Duodenal mucosa (tissue), 2 donors: ENCODE measurements around the gene PF4V1.

ENCODE experiments used
- H3K27ac ChIP-seq: one replicate; pipeline ENCODE4 v1.7.0; 2013; ENCODE audit warnings: low read depth, low read length
- H3K27me3 ChIP-seq, 2 donors: one replicate each; pipeline ENCODE4 v1.7.0; 2013; ENCODE audit warnings: low read length in 2 of 2, control low read depth in 1 of 2; ENCODE audit not compliant: insufficient read depth in 2 of 2, control insufficient read depth in 1 of 2
- H3K36me3 ChIP-seq, 2 donors: one replicate each; pipeline ENCODE4 v1.7.0; 2013; ENCODE audit warnings: low read length in 2 of 2, control low read depth in 1 of 2; ENCODE audit not compliant: insufficient read depth in 2 of 2, control insufficient read depth in 1 of 2
- H3K4me1 ChIP-seq, 2 donors: one replicate each; pipeline ENCODE4 v1.7.0; 2013; ENCODE audit warnings: low read length in 2 of 2, control low read depth in 1 of 2; ENCODE audit not compliant: insufficient read depth in 2 of 2, control insufficient read depth in 1 of 2
- H3K4me3 ChIP-seq, 2 donors: one replicate each; pipeline ENCODE4 v1.7.0; 2013; ENCODE audit warnings: low read length in 2 of 2, low read depth in 1 of 2
- H3K9ac ChIP-seq, 2 donors: one replicate each; pipeline ENCODE4 v1.7.0; 2013; ENCODE audit warnings: low read length in 2 of 2, low read depth in 1 of 2
- H3K9me3 ChIP-seq, 2 donors: one replicate each; pipeline ENCODE4 v1.7.0; 2013; ENCODE audit warnings: low read length in 2 of 2, control low read depth in 1 of 2; ENCODE audit not compliant: control insufficient read depth in 1 of 2

PF4V1 gene

GRCh38 chr4:73844345-73844744 lies 8.8 kb upstream of the PF4V1 start:
- Histone ChIP-seq H3K36me3 (no peaks in the 10 kb centered on the region), H3K9ac (no peak overlapping the region), H3K9me3 (no peaks in the 10 kb centered on the region), H3K27ac (no peak overlapping the region), H3K4me3 (no peak overlapping the region), H3K27me3 (no peaks in the 10 kb centered on the region), H3K4me1 (no peaks in the 10 kb centered on the region)

GRCh38 chr4:73844806-73845205 lies 8.3 kb upstream of the PF4V1 start:
- H3K4me3 ChIP-seq = no peak overlapping the region
- H3K36me3 ChIP-seq = no peaks in the 10 kb centered on the region
- no peaks in the 10 kb centered on the region for H3K27me3 ChIP-seq
- no peaks in the 10 kb centered on the region for H3K4me1 ChIP-seq
- no peaks in the 10 kb centered on the region for H3K9me3 ChIP-seq
- no peak overlapping the region for H3K9ac ChIP-seq
- no peak overlapping the region for H3K27ac ChIP-seq

- H3K4me1 ChIP-seq = no peaks in the 10 kb centered on the region
- no peak overlapping the region for H3K27ac ChIP-seq
- no peaks in the 10 kb centered on the region for H3K27me3 ChIP-seq
- no peak overlapping the region for H3K9ac ChIP-seq
- H3K36me3 ChIP-seq = no peaks in the 10 kb centered on the region
- no peak overlapping the region for H3K4me3 ChIP-seq
- no peaks in the 10 kb centered on the region for H3K9me3 ChIP-seq
These were observed 5.4 kb upstream of the PF4V1 start for GRCh38 chr4:73847526-73848182.

- H3K9ac ChIP-seq = no peak overlapping the region
- no peak overlapping the region for H3K27ac ChIP-seq
These were observed 4.8 kb upstream of the PF4V1 start for GRCh38 chr4:73848183-73848777.

GRCh38 chr4:73850261-73850970 lies 2.7 kb upstream of the PF4V1 start:
- Histone ChIP-seq H3K27ac (no peak overlapping the region), H3K4me3 (no peak overlapping the region), H3K27me3 (peaks cover 0 to 3% of the 10 kb centered on the region in 2 donors), H3K9ac (no peak overlapping the region), H3K9me3 (no peaks in the 10 kb centered on the region), H3K36me3 (no peaks in the 10 kb centered on the region), H3K4me1 (peaks cover 6 to 8% of the 10 kb centered on the region in 2 donors)

More at GRCh38 chr4:73848183-73848777, 4.8 kb upstream of the PF4V1 start:
- Histone ChIP-seq H3K36me3 (no peaks in the 10 kb centered on the region), H3K9me3 (no peaks in the 10 kb centered on the region), H3K4me1 (peaks cover 3% of the 10 kb centered on the region in 2 donors), H3K4me3 (no peak overlapping the region), H3K27me3 (peaks cover 0 to 3% of the 10 kb centered on the region in 2 donors)

- no peaks in the 10 kb centered on the region for H3K36me3 ChIP-seq
- peaks cover 0 to 3% of the 10 kb centered on the region in 2 donors for H3K27me3 ChIP-seq
- H3K4me3 ChIP-seq = no peak overlapping the region
- H3K9me3 ChIP-seq = no peaks in the 10 kb centered on the region
- H3K4me1 ChIP-seq = peaks cover 6 to 8% of the 10 kb centered on the region in 2 donors
- no peak overlapping the region for H3K27ac ChIP-seq
- no peak overlapping the region for H3K9ac ChIP-seq
These were observed 1.8 kb upstream of the PF4V1 start for GRCh38 chr4:73851293-73851692.

GRCh38 chr4:73852771-73853170 lies 325 bp upstream of the PF4V1 start:
- Histone ChIP-seq H3K36me3 (no peaks in the 10 kb centered on the region), H3K27ac (no peak overlapping the region), H3K9me3 (no peaks in the 10 kb centered on the region), H3K27me3 (peaks cover 0 to 3% of the 10 kb centered on the region in 2 donors), H3K4me1 (peaks cover 6 to 8% of the 10 kb centered on the region in 2 donors), H3K9ac (no peak overlapping the region), H3K4me3 (peak overlapping the region in 1 of 2 donors; percentile 48)

- Histone ChIP-seq H3K4me3 (peak overlapping the region; percentile 44 to 48), H3K9me3 (no peaks in the 10 kb centered on the region), H3K27ac (no peak overlapping the region), H3K36me3 (no peaks in the 10 kb centered on the region), H3K9ac (no peak overlapping the region), H3K27me3 (peaks cover 0 to 3% of the 10 kb centered on the region in 2 donors), H3K4me1 (peaks cover 6 to 8% of the 10 kb centered on the region in 2 donors)
These were observed 800 bp downstream of the PF4V1 start for GRCh38 chr4:73853718-73854473.

- peaks cover 0 to 3% of the 10 kb centered on the region in 2 donors for H3K27me3 ChIP-seq
- no peak overlapping the region for H3K27ac ChIP-seq
- no peak overlapping the region for H3K4me3 ChIP-seq
- H3K36me3 ChIP-seq = no peaks in the 10 kb centered on the region
- H3K9ac ChIP-seq = no peak overlapping the region
- no peaks in the 10 kb centered on the region for H3K9me3 ChIP-seq
- peaks cover 8 to 16% of the 10 kb centered on the region in 2 donors for H3K4me1 ChIP-seq
These were observed 2.3 kb downstream of the PF4V1 start for GRCh38 chr4:73855406-73855805.

- Histone ChIP-seq H3K4me1 (peaks cover 8 to 16% of the 10 kb centered on the region in 2 donors), H3K27ac (no peak overlapping the region), H3K36me3 (no peaks in the 10 kb centered on the region), H3K9ac (no peak overlapping the region), H3K4me3 (no peak overlapping the region), H3K27me3 (peaks cover 0 to 3% of the 10 kb centered on the region in 2 donors), H3K9me3 (no peaks in the 10 kb centered on the region)
These were observed 3.4 kb downstream of the PF4V1 start for GRCh38 chr4:73856518-73856917.
